Stimulated activated CD8-positive, alpha-beta memory T cell treated with anti-CD3 and anti-CD28 coated beads, Interleukin-4, amount 100 ng/mL, for 4 hours (primary cell): ENCODE results near the gene DPH7.
"Not testable (repeated sequence)": the region's sequence is repeated elsewhere in the genome, so short reads cannot be mapped to it uniquely, and the experiment has no call there.

ENCODE experiments used
- DNase-seq, 2 donors: peaks; one replicate each; pipeline ENCODE4 v3.0.0-alpha.2; 2020; ENCODE audit warnings: low read depth in 2 of 2, low spot score in 1 of 2

Gene DPH7

DNA sequence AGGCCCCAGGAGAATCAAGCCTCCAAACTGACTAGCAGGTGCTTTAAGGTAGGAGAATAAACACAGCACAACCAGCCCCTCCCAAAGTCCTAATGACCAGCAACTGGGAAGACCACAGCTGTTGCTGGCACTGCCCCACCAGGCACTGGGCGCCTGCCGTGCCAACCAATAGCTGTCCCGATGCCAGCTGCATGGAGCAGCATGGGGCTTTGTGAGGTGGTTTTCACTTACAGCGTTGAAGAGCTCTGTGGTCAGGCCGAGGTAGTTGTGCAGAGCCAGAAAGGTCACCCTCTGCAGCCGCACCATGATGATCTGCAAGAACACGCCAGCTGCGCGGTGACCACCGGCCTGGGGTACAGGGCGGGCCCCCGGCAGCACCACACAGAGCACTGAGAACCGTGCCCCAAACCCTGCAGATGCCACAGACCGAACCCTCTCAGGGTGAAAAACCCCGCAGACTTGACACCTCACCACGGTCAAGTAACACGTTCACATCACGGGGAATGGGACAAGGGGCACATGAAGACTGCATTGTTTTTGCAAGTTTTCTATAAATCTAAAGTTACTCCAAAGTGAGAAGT, 57.2 kb downstream of the DPH7 start:
- no peak for DNase-seq

DNA sequence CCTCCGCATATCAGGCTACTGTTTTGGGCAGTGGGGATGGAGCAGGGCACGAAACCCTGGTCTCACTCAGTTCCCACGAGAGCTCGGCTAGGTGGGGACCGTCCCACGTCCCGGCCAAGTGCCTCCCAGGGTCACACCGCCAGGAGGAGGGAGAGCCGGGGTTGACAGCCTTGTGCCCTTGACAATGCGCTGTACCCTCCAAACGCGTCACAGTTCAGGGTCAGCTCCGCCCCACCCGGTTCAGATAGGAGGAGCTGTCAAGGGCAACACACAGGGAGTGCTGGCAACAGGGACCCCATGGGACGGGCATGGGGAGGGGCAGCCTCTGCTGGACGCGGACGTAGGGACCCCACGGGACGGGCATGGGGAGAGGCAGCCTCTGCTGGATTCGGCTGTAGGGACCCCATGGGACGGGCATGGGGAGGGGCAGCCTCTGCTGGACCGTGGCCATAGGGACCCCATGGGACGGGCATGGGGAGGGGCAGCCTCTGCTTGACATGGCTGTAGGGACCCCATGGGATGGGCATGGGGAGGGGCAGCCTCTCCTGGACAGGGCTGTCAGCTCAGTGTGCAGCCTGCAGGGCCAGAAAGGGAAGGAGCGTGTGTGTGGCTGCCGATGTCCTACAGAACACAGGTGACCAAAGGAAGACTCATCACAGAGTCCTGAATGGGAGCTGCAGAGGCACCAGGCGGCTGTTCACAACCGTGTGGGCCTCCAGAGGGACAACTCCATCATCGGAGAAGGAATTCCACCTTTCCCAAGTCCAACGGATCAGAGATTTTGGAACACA, 57.9 kb downstream of the DPH7 start:
- no peak for DNase-seq

DNA sequence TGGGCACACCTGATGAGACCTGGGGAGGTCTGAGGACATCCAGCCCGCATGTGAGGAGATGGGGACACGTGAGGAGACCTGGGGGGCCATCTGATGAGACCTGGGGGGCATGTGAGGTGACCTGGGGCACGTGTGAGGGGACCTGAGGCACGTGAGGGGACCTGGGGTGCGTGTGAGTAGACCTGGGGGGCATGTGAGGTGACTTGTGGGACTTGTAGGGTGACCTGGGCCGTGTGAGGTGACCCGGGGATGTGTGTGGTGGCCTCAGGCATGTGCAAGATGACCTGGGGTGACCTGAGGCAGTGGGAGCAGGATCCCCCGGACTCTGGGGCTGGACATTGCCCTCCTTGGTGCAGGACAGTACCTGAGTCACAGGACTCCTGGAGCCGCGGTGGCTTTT, 59.2 kb downstream of the DPH7 start:
- no peak for DNase-seq

DNA sequence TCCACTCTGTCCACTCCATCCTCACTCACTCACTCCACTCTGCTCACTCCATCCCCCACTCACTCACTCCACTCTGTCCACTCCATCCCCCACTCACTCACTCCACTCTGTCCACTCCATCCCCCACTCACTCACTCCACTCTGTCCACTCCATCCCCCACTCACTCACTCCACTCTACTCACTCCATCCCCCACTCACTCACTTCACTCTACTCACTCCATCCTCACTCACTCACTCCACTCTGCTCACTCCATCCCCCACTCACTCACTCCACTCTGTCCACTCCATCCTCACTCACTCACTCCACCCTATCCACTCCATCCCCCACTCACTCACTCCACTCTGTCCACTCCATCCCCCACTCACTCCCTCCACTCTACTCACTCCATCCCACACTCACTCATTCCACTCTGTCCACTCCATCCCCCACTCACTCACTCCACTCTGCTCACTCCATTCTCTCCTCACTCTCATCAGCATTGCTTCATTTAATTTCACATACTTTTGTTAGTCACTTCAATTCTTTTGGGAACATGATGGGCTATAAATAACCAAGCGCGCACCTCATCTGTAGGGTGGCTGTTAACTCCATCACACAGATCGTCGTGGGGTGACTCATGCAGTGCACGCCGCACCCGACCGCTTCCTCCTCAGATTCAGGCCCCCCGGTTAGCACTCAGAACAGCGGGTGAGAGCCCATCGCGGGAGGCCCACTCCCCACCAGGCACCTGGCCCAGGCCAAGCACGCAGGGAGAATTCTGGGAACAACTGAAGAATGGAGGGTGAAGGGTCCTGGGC, 59.9 kb downstream of the DPH7 start:
- DNase-seq = not testable (repeated sequence)

DNA sequence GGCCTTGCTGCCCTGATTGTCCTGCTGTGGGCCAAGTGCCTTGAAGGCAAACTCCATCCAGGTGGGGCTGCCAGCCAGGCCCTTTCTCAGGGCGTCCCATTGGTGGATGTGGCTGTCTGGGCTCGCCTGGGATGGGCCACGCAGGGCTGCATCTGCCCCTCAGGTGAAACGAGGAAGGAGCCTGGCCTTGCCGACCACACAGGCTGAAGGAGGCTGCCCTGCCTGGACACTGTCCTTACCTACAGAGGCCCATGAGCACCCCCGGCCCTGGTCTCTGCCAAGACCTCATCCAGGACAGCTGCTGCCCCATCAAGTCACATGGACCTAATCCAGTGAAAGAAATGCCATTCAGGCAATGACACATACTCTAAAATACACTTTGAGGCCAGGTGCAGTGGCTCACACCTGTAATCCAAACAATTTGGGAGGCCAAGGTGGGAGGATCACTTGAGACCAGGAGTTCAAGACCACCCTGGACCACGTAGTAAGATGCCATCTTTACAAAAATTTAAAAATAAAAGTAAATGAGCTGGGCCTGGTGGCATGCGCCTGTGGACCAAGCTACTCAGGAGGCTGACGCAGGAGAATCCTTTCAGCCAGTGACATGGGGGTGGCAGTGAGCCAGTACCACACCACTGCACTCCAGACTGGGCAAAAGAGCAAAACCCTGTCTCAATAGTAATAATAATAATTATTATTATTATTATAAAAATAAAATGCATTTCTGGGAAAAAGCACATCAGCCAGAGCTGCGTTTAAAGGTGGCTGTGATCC, 62.4 kb downstream of the DPH7 start:
- DNase-seq = no peak

DNA sequence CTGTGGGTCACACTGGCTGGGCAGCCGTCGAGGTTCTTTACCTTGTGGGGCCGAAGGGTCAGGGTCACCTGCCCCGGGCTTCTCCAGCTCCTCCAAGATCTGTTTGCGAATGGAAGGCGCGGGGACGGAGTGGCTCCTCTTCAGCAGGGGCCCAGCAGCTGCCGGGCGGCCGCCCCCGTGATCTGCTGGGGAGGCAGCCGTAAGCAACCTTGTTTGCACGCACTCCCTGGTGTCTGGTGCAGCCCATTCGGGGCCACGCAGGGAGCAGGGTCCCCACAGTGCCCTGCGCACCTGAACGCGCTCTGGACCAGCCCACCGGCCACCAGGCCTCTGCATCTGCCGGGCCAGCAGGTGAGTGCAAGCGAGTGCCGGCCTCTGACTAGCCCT, 63.4 kb downstream of the DPH7 start:
- DNase-seq = no peak

DNA sequence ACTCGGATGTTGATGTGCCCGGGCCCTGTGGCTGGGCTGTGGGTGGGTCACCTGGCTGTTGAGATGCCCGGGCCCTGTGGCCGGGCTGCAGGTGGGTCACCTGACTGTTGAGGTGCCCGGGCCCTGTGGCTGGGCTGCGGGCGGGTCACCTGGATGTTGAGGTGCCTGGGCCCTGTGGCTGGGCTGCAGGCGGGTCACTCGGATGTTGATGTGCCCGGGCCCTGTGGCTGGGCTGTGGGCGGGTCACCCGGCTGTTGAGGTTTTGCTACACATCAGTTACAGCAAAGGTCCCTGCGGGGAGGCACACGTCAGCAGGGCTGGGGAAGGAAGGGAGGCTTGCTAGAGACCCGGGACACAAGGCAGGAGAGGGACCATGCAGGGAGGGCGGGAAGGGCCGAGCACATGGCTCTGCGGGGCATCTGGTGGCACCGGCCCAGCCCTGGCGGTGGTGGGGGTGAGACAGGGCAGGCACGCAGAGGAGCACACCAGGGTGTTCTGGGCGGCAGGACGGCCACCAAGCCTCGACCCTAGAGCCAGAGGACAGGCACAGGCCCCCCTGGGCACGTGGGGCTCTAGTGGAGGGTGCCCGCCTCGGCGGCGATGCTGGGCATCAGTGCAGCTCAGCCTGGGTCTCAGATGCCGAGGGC, 63.9 kb downstream of the DPH7 start:
- DNase-seq = no peak

DNA sequence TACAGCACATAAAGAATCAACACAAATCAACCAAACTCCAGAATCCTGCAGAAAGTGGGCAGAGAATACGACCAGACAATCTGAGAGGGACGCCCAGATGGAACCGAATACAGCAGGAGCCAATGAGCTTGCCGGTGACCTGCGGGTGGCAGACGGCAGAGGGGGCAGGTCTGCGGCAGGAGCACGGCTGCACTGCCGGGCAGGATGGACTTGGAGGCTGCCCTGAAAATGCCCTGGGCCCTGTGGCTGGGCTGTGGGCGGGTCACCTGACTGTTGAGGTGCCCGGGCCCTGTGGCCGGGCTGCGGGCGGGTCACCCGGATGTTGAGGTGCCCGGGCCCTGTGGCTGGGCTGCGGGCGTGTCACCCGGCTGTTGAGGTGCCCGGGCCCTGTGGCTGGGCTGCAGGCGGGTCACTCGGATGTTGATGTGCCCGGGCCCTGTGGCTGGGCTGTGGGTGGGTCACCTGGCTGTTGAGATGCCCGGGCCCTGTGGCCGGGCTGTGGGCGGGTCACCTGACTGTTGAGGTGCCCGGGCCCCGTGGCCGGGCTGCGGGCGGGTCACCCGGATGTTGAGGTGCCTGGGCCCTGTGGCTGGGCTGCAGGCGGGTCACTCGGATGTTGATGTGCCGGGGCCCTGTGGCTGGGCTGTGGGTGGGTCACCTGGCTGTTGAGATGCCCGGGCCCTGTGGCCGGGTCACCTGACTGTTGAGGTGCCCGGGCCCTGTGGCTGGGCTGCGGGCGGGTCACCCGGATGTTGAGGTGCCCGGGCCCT, 64.7 kb downstream of the DPH7 start:
- DNase-seq = not testable (repeated sequence)

DNA sequence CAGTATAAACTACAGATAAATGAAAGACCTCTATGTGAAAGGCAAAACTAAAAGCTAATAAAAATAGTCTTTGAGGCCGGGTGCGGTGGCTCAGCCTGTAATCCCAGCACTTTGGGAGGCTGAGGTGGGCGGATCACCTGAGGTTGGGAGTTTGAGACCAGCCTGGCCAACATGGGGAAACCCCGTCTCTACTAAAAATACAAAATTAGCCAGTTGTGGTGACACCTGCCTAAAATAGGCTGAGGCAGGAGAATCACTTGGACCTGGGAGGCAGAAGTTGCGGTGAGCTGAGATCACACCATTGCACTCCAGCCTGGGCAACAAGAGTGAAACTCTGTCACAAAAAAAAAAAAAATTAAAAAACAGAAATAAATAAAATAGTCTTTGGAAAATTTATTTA, 65.6 kb downstream of the DPH7 start:
- DNase-seq = not testable (repeated sequence)

DNA sequence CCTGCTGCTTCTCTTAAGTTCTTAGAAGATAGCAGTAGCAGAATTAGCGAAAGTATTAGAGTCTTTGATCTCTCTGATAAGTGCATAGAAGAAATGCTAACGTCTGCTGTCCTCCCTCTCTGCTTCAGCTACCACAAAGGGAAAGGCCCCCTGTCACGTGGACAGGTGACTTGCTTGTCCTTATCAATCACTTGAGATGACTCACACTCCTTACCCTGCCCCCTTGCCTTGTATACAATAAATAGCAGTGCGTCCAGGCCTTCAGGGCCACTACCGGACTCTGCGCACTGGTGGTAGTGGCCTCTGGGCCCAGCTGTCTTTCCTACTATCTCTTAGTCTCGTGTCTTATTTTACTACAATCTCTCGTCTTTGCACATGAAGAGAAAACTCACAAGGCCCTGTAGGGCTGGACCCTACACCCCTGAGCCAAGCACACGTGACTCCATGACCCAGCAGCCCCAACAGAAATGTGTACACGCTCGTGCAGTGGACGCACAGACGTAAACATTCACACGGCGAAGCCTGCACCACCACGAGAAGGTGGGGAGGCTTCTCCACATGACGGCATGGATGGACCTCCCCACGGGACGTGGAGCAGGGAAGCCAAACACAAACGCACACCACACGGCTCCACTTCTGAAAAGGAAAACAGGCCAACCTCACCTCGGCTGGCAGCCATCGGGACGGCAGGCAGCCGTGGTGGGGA, 66.8 kb downstream of the DPH7 start:
- DNase-seq = no peak

DNA sequence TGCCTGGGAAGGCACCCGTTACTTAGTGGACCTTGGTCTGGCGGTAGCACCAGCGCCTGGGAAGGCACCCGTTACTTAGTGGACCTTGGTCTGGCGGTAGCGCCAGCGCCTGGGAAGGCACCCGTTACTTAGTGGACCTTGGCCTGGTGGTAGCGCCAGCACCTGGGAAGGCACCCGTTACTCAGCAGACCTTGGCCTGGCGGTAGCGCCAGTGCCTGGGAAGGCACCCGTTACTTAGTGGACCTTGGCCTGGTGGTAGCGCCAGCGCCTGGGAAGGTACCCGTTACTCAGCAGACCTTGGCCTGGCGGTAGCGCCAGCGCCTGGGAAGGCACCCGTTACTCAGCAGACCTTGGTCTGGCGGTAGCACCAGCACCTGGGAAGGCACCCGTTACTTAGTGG, 67.6 kb downstream of the DPH7 start:
- DNase-seq = not testable (repeated sequence)

DNA sequence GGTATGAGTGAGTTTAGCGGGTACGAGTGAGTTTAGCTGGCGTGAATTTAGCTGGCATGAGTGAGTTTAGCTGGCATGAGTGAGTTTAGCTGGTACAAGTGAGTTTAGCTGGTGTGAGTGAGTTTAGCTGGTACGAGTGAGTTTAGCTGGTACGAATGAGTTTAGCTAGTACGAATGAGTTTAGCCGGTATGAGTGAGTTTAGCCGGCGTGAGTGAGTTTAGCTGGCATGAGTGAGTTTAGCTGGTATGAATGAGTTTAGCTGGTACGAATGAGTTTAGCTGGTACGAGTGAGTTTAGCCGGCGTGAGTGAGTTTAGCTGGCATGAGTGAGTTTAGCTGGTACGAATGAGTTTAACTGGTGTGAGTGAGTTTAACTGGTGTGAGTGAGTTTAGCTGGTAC, 69.5 kb downstream of the DPH7 start:
- no peak for DNase-seq

DNA sequence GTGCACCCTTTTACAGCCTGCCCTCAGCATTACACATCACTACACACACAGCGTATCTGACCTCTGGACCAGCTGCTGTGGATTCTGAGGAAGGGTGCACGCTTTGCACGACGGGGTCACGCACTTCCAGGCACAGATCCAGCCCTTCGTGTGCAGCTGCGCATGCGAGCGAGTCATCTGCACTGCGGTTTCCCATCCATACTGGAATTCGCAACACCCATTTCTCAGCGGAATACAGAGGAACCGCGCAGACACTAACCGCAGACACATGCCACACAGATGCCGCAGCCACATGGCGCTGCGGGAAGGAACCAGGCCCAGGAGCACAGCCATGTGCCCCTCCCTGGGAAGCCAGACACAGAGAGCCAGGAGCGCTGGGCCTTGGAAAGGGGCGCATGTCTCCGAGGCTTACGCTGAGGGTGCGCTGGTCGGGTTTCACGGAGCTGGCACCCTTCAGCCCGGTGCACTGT, 72.0 kb downstream of the DPH7 start:
- DNase-seq = no peak

DNA sequence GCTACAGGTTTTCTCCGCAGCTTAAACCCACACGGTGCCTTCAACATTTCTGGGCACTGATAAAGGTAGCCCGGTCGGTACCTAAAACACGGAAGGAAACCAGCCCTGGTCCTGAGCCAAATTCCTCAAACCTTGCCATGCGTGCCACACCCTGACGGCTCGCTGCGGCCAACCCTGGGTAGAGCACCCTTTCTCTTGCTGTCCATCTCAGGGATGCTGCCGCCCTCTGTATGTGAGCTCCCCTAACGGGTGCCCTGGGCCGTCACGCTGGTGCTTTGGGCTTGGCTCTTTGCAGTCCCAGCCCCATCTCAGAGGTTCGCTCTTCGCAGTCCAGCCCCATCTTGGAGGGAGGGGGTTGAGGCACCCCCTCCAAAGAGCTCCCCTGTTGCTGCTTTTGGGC, 72.5 kb downstream of the DPH7 start:
- no peak for DNase-seq

DNA sequence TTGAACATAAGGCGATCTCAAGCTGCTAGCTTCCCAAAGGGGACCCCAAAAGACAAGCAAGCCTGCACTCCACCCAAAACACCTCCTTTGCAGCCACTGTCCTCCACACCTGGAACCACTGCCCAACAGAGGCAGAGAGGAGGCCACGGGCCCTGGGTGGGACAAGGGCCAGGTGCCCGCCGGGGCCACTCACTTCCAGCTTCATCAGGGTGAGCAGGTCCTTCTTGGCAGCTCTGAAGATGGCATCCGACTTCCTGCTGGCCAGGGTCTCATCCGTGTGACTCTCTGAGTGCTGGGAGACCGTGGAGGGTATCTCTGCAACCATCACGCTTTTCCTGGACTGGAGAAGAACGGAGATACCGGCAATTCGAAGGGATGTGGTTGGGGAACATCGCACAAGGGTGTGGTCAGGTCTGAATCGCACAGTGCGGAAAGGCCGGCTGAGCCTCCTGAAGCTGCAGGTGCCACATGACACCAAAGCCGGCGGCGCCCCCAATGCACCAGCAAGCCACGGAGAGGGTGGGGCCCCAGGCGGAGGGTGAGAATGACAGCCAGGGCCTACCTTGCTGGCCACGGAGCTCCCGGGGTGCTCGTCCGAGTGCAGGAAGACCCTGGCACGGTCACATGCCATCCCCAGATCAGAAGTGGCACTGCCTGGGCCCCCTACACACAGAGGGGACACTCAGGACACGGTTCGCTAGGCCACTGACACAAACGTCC, 73.1 kb downstream of the DPH7 start:
- no peak for DNase-seq
